Measurements from ENCODE around the gene SOX6.

- TF ChIP-seq POLR2A (IDR thresholded peaks at IDR 0.05): no peak
- TF ChIP-seq, protein P1, sequence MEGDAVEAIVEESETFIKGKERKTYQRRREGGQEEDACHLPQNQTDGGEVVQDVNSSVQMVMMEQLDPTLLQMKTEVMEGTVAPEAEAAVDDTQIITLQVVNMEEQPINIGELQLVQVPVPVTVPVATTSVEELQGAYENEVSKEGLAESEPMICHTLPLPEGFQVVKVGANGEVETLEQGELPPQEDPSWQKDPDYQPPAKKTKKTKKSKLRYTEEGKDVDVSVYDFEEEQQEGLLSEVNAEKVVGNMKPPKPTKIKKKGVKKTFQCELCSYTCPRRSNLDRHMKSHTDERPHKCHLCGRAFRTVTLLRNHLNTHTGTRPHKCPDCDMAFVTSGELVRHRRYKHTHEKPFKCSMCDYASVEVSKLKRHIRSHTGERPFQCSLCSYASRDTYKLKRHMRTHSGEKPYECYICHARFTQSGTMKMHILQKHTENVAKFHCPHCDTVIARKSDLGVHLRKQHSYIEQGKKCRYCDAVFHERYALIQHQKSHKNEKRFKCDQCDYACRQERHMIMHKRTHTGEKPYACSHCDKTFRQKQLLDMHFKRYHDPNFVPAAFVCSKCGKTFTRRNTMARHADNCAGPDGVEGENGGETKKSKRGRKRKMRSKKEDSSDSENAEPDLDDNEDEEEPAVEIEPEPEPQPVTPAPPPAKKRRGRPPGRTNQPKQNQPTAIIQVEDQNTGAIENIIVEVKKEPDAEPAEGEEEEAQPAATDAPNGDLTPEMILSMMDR (IDR thresholded peaks at IDR 0.05): no peak
These were observed 270.0 kb downstream of the SOX6 start for GRCh38 chr11:16086229-16086819.

Data from uterus (tissue), 2 donors.